Prostate gland (tissue), 2 donors: ENCODE measurements around the gene CELA2B.
"Not testable (repeated sequence)": the region's sequence is repeated elsewhere in the genome, so short reads cannot be mapped to it uniquely, and the experiment has no call there.

Experiments used
- CTCF ChIP-seq, 4 experiments: fragments of 200-600 bp in 2 of 4; fragments of 450-650 bp in 2 of 4; sonication (generic) in 2 of 4; IDR thresholded peaks; 1 replicate in 3 of 4; 2 replicates in 1 of 4; pipeline ENCODE4 v1.5.1; 2016 to 2019; ENCODE audit warnings: antibody characterized with exemption in 4 of 4, mild to moderate bottlenecking in 2 of 4, moderate library complexity in 2 of 4
- POLR2A ChIP-seq: fragments of 450-650 bp; IDR thresholded peaks from one replicate; pipeline ENCODE4 v1.6.1; 2016; ENCODE audit warnings: antibody characterized with exemption, mild to moderate bottlenecking
- POLR2AphosphoS5 ChIP-seq: sonication (generic); formaldehyde crosslinking; IDR thresholded peaks from one replicate; pipeline ENCODE4 v1.6.1; 2017; ENCODE audit warnings: antibody characterized with exemption

- TF ChIP-seq CTCF (IDR thresholded peaks at IDR 0.05); POLR2A; POLR2AphosphoS5: not testable (repeated sequence)
These were observed 45.5 kb downstream of the CELA2B start for GRCh38 chr1:15521206-15521906.
